Kidney (tissue), 14 donors: ENCODE data around the gene ANGPTL8. TPM values are rescaled to one million over a fixed set of nuclear protein-coding genes. Genes with fewer than 3 reads are reported as not detected.
A peak's percentile ranks its signal among the peaks of the same experiment; 100 is the strongest.

Experiments
- DNase-seq, 5 donors: peaks; one replicate each; pipeline ENCODE4 v3.0.0-alpha.2; 2013 to 2020
- FAIRE-seq: peaks from 2 replicates; lab custom pipeline; 2012; peaks lifted over from hg19 to GRCh38; lab: Jason Lieb, UNC
- H3K27ac ChIP-seq, 2 donors: one replicate each; pipeline ENCODE4 v1.7.0; 2013; ENCODE audit warnings: low read depth in 2 of 2, low read length in 2 of 2, inconsistent platforms in 1 of 2
- H3K27me3 ChIP-seq: one replicate; pipeline ENCODE4 v1.7.1; 2013; ENCODE audit warnings: low read length, inconsistent platforms; ENCODE audit not compliant: control insufficient read depth, insufficient read depth
- H3K36me3 ChIP-seq, 3 donors: one replicate each; pipeline versions ENCODE4 v1.7.0 to v1.7.1; 2013; ENCODE audit warnings: low read length in 3 of 3, control low read depth in 1 of 3, inconsistent platforms in 1 of 3; ENCODE audit not compliant: insufficient read depth in 3 of 3, control insufficient read depth in 2 of 3
- H3K4me1 ChIP-seq, 3 donors: one replicate each; pipeline versions ENCODE4 v1.7.0 to v1.7.1; 2013; ENCODE audit warnings: low read length in 3 of 3, inconsistent platforms in 1 of 3, low read depth in 1 of 3; ENCODE audit not compliant: control insufficient read depth in 2 of 3, insufficient read depth in 2 of 3
- H3K4me3 ChIP-seq, 3 donors: one replicate each; pipeline versions ENCODE4 v1.7.0 to v1.8.1; 2013; ENCODE audit warnings: low read length in 3 of 3, control low read depth in 1 of 3, inconsistent platforms in 1 of 3
- H3K9ac ChIP-seq, 3 donors: one replicate each; pipeline versions ENCODE4 v1.7.0 to v1.7.1; 2013; ENCODE audit warnings: low read length in 3 of 3, control low read depth in 1 of 3, inconsistent platforms in 1 of 3
- H3K9me3 ChIP-seq, 3 donors: one replicate each; pipeline versions ENCODE4 v1.7.0 to v1.7.1; 2013; ENCODE audit warnings: low read length in 3 of 3, control low read depth in 1 of 3, inconsistent platforms in 1 of 3; ENCODE audit not compliant: control insufficient read depth in 2 of 3, insufficient read depth in 1 of 3
- intact Hi-C: fragments of 100-400 bp; cut with DNase I; formaldehyde crosslinking; loops from one replicate; pipeline ENCODE4 v1.11.1; 2022
- polyA plus RNA-seq: library from polyadenylated mRNA; stranded (reverse); fragments of 350-450 nt; fragmentation: Illumina TruSeq; extraction: RNeasy Lipid Tissue Mini Kit (QIAGEN cat#74804); gene quantifications from one replicate; pipeline ENCODE4 v1.2.3, GENCODE V29; 2014; ENCODE audit warnings: low read depth, low replicate concordance; ENCODE audit not compliant: insufficient read depth
- total RNA-seq: library from RNA; stranded (reverse); fragmentation: NEBNext Ultra II Directional; extraction: Animal tissue kit (Norgen Biotek cat#: 25700); gene quantifications from one replicate; pipeline ENCODE4 v1.2.1, GENCODE V29; 2021
- TF ChIP-seq, protein P1 (sequence below): IDR thresholded peaks from 3 replicates; pipeline ENCODE4 v1.5.1; 2012; ENCODE audit warnings: mild to moderate bottlenecking, moderate library complexity, borderline replicate concordance; ENCODE audit not compliant: insufficient read depth; ENCODE audit errors: extremely low read depth
- donor health status: control.
- donor health status: control.
- donor health status: control.
- donor health status: control.
- donor health status: control.
- donor health status: DM: yes; HTN: yes; CAD: no.
- donor health status: Normal renal cell carcinoma (clear cell type).

Gene ANGPTL8
- total and polyA plus RNA-seq, 2 donors from 2014 or later: 1.3 to 1.9 TPM

DNA sequence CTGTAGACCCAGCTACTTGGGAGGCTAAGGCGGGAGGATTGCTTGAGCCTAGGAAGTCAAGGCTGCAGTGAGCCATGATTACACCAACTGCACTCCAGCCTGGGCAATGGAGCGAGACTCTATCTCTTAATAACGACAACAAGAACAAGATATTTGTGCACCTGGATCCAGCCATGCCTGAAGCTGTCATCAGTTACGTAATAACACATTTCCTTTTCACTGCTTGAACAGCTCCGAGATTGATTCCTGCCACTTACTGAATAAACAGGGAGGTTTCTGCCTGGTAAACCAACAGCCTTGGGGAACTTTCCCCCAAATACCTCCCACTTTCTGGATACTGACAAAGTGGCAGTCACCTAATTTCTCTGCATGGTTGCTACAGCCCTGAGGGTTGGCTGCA is 47.5 kb upstream of the ANGPTL8 start:
- TF ChIP-seq, protein P1, sequence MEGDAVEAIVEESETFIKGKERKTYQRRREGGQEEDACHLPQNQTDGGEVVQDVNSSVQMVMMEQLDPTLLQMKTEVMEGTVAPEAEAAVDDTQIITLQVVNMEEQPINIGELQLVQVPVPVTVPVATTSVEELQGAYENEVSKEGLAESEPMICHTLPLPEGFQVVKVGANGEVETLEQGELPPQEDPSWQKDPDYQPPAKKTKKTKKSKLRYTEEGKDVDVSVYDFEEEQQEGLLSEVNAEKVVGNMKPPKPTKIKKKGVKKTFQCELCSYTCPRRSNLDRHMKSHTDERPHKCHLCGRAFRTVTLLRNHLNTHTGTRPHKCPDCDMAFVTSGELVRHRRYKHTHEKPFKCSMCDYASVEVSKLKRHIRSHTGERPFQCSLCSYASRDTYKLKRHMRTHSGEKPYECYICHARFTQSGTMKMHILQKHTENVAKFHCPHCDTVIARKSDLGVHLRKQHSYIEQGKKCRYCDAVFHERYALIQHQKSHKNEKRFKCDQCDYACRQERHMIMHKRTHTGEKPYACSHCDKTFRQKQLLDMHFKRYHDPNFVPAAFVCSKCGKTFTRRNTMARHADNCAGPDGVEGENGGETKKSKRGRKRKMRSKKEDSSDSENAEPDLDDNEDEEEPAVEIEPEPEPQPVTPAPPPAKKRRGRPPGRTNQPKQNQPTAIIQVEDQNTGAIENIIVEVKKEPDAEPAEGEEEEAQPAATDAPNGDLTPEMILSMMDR: no peak
- Histone ChIP-seq H3K4me3 (no peak overlapping the region), H3K9ac (no peak overlapping the region), H3K27me3 (no peaks in the 10 kb centered on the region), H3K4me1 (peaks cover 2 to 19% (median 3%) of the 10 kb centered on the region in 3 donors), H3K9me3 (no peaks in the 10 kb centered on the region), H3K27ac (no peak overlapping the region), H3K36me3 (peaks cover 2 to 10% (median 8%) of the 10 kb centered on the region in 3 donors)
- FAIRE-seq (no peak), DNase-seq (no peak)
- intact Hi-C loops: no loop called here

DNA sequence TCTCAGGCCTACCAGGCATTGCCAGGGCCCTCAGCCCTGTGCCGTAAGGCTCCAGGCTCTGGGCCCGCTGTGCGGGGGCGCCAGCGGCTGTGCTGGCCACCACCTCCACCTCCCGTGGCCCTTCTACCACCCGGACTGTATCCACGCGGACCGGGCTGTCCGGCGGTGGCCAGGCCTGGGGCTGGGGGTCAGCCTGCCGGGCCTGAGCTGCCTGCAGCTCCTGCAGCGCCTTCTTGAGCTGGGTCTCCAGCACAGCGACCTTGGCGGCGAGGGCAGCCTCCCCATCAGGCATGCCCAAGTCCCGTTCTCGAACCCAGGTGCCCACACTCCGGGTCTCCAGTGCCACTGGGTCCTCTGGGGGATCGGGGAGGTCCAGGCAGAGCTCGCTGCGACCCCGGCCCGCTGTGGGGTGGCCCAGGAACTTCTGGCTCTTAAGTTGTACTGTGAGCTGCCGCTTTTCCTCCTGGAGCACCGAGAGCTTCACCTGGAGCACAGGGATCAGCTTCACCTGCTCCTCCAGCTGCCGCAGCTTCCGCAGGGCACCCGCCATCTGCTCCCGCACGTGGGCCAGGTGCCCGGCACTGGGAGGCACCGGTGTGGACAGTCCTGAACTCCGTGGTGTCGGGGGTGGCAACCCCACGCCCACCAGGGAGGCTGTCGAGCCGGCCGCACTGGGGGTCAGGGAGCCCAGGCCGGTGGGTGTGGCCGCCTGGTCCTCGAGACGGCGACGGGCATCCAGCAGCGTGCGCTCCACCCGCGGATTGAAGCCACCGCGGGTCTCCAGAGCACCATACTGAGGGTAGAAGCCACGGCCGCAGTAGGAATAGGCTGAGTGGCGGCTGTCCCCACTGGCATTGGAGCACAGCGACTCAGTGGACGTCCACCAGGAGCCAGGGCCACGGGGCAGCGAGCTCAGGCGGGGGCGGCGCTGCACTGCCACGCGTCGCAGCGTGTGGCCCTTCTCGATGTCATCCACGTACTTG is 46.2 kb upstream of the ANGPTL8 start:
- no peak overlapping the region for H3K4me3 ChIP-seq
- no peak overlapping the region for H3K27ac ChIP-seq
- peaks cover 2 to 23% (median 3%) of the 10 kb centered on the region in 3 donors for H3K4me1 ChIP-seq

DNA sequence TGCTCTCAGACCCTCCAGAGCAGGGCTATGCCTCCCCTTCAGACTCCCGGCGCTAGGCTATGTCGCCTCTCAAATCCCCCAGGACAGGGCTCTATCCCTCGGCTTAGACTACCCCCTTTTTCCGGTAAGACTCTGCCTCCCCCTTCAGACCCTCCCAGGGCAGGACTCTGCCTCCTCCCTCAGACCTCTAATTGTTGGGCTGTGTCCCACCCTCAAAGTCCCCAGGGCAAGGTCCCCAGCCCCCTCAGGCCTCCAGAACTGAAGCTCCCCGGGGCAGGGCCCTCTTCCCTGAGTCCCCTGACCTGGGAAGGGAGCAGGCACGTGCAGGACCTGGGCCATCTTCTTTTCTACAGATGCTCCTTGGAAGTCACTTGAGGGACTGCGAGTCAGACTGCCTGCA is 45.2 kb upstream of the ANGPTL8 start:
- Histone ChIP-seq H3K9ac (no peak overlapping the region), H3K36me3 (peaks cover 2 to 10% (median 8%) of the 10 kb centered on the region in 3 donors), H3K27me3 (no peaks in the 10 kb centered on the region), H3K9me3 (no peaks in the 10 kb centered on the region), H3K27ac (peak overlapping the region in 1 of 2 donors; percentile 41), H3K4me1 (peaks cover 2 to 27% (median 7%) of the 10 kb centered on the region in 3 donors), H3K4me3 (no peak overlapping the region)
- TF ChIP-seq, protein P1: no peak
- intact Hi-C loops: no loop called here
- DNase-seq (no peak), FAIRE-seq (no peak)

More for the DNA sequence above, 46.2 kb upstream of the ANGPTL8 start:
- Histone ChIP-seq H3K36me3 (peaks cover 2 to 10% (median 8%) of the 10 kb centered on the region in 3 donors), H3K9ac (no peak overlapping the region), H3K9me3 (no peaks in the 10 kb centered on the region), H3K27me3 (no peaks in the 10 kb centered on the region)
- FAIRE-seq (no peak), DNase-seq (peak in 1 of 5 donors; percentile 76)
- TF ChIP-seq, protein P1: no peak
- intact Hi-C loops: no loop called here
